HepG2 (cell line): ENCODE data around the gene TOP2B. TPM values are rescaled to one million over a fixed set of nuclear protein-coding genes. Genes with fewer than 3 reads are reported as not detected.

Experiments
- ATAC-seq: fragments of 200-7000 bp; cut with Tn5 transposase; 3 replicates; pipeline ENCODE4 v1.9.1; 2020; ENCODE audit warnings: mild to moderate bottlenecking, moderate library complexity
- BruUV-seq: library from RNA; stranded (reverse); fragments of 400-500 nt; replicated peaks from 2 replicates; lab custom pipeline; 2021; lab: Mats Ljungman, UMichigan
- CTCF ChIA-PET: fragments of 300-600 bp; formaldehyde crosslinking; extraction: SDS; loops from one replicate; lab custom pipeline; 2021; ENCODE audit warnings: low total read pairs, inconsistent platforms, low intra/inter-chr PET ratio; lab: Yijun Ruan, JAX
- POLR2A ChIA-PET: fragments of 350-600 bp; sonication (Branson Sonifier 250); formaldehyde crosslinking; loops from one replicate; lab custom pipeline; 2020; ENCODE audit warnings: antibody characterized with exemption, inconsistent platforms; lab: Yijun Ruan, JAX
- DNase-seq: peaks from one replicate; pipeline ENCODE4 v3.0.0-alpha.2; 2015; ENCODE audit warnings: low spot score
- FAIRE-seq: peaks from 3 replicates; lab custom pipeline; 2011; peaks lifted over from hg19 to GRCh38; lab: Jason Lieb, UNC
- H2AFZ ChIP-seq: one replicate; pipeline ENCODE4 v1.6.1; 2011; ENCODE audit warnings: low read length, inconsistent platforms
- H3K27ac ChIP-seq: fragments of 300-600 bp; 3 replicates; pipeline ENCODE4 v1.8.0; 2011; ENCODE audit warnings: mixed run types, mild to moderate bottlenecking, mixed read lengths, low read length, inconsistent platforms; ENCODE audit not compliant: insufficient read depth; ENCODE audit errors: extremely low read length
- H3K27me3 ChIP-seq, 2 experiments: fragments of 200-600 bp in 1 of 2; 2 replicates in 1 of 2; 3 replicates in 1 of 2; pipeline versions ENCODE4 v1.6.0 to v1.8.0; 2011; ENCODE audit warnings: low read length in 2 of 2, mild to moderate bottlenecking in 2 of 2, moderate library complexity in 2 of 2, inconsistent platforms in 1 of 2; ENCODE audit not compliant: insufficient read depth in 2 of 2, control insufficient read depth in 1 of 2
- H3K36me3 ChIP-seq, 2 experiments: fragments of 200-600 bp in 1 of 2; replicated peaks in 1 of 2; 2 replicates in 1 of 2; 3 replicates in 1 of 2; pipeline versions ENCODE4 v1.5.1 to v1.8.0; 2011; ENCODE audit warnings: low read length in 2 of 2, inconsistent platforms in 1 of 2; ENCODE audit not compliant: insufficient read depth in 2 of 2, control insufficient read depth in 1 of 2
- H3K4me1 ChIP-seq: 2 replicates; pipeline ENCODE4 v1.5.1; 2012; ENCODE audit warnings: low read length, inconsistent platforms; ENCODE audit not compliant: insufficient read depth
- H3K4me2 ChIP-seq: 2 replicates; pipeline ENCODE4 v1.6.0; 2011; ENCODE audit warnings: low read depth, low read length, inconsistent platforms
- H3K4me3 ChIP-seq, 3 experiments: fragments of 200-600 bp in 1 of 3; sonication (generic), shearing (Covaris generic) in 1 of 3; replicated peaks in 1 of 3; 2 replicates each; pipeline ENCODE4 v1.5.1; 2011 to 2016; ENCODE audit warnings: low read length in 3 of 3, inconsistent platforms in 2 of 3, low read depth in 2 of 3, mild to moderate bottlenecking in 2 of 3, control low read depth in 1 of 3, mixed read lengths in 1 of 3; ENCODE audit not compliant: insufficient read depth in 1 of 3
- H3K79me2 ChIP-seq: one replicate; pipeline ENCODE4 v1.6.1; 2011; ENCODE audit warnings: low read length, inconsistent platforms; ENCODE audit not compliant: insufficient read depth
- H3K9ac ChIP-seq: 2 replicates; pipeline ENCODE4 v1.6.0; 2011; ENCODE audit warnings: mild to moderate bottlenecking, low read depth, low read length, inconsistent platforms; ENCODE audit not compliant: insufficient read depth
- H3K9me3 ChIP-seq: 2 replicates; pipeline ENCODE4 v1.5.1; 2012; ENCODE audit warnings: mild to moderate bottlenecking, low read length
- H4K20me1 ChIP-seq: 2 replicates; pipeline ENCODE4 v1.6.0; 2011; ENCODE audit warnings: inconsistent platforms, mild to moderate bottlenecking, low read length, moderate library complexity; ENCODE audit not compliant: insufficient read depth
- BRCA1 ChIP-seq: sonication (generic); formaldehyde crosslinking; IDR thresholded peaks from 2 replicates; pipeline ENCODE4 v1.4.0; 2020; ENCODE audit warnings: missing genetic modification reagents
- GLI4 ChIP-seq: sonication (generic); formaldehyde crosslinking; IDR thresholded peaks from 2 replicates; pipeline ENCODE4 v1.5.1; 2020; ENCODE audit warnings: missing genetic modification reagents, mild to moderate bottlenecking, moderate library complexity, borderline replicate concordance
- MAFK ChIP-seq, 2 experiments: IDR thresholded peaks in 1 of 2; conservative IDR thresholded peaks in 1 of 2; 2 replicates each; pipeline ENCODE4 v1.6.1; 2011; ENCODE audit warnings: improper control_type of control experiment in 2 of 2, low read length in 2 of 2
- NAIF1 ChIP-seq: sonication (generic); formaldehyde crosslinking; IDR thresholded peaks from 2 replicates; pipeline ENCODE4 v1.5.0; 2020; ENCODE audit warnings: mild to moderate bottlenecking, missing genetic modification reagents, borderline replicate concordance
- NR2F1 ChIP-seq, 2 experiments: fragments of 450-650 bp in 1 of 2; formaldehyde crosslinking in 1 of 2; IDR thresholded peaks; 2 replicates each; pipeline versions ENCODE4 v1.5.0 to v1.6.1; 2016 to 2020; ENCODE audit warnings: mild to moderate bottlenecking in 1 of 2, missing compliant biosample characterization in 1 of 2, missing genetic modification reagents in 1 of 2, moderate library complexity in 1 of 2
- SIX1 ChIP-seq: sonication (generic); formaldehyde crosslinking; IDR thresholded peaks from 2 replicates; pipeline ENCODE4 v1.4.0; 2020; ENCODE audit warnings: missing genetic modification reagents, borderline replicate concordance
- SNRNP70 ChIP-seq: fragments of 200-400 bp; formaldehyde crosslinking; IDR thresholded peaks from 2 replicates; pipeline ENCODE4 v1.6.1; 2017; ENCODE audit warnings: mild to moderate bottlenecking, low read depth, low read length, moderate library complexity
- ZFP90 ChIP-seq: sonication (generic); formaldehyde crosslinking; IDR thresholded peaks from 2 replicates; pipeline ENCODE4 v1.8.0; 2022; ENCODE audit warnings: missing genetic modification reagents, mild to moderate bottlenecking, inconsistent platforms, borderline replicate concordance
- ZMYM2 ChIP-seq: sonication (generic); formaldehyde crosslinking; IDR thresholded peaks from 2 replicates; pipeline ENCODE4 v1.8.0; 2022; ENCODE audit warnings: mild to moderate bottlenecking, missing genetic modification reagents
- ZNF10 ChIP-seq: sonication (generic); formaldehyde crosslinking; IDR thresholded peaks from 2 replicates; pipeline ENCODE4 v1.4.0; 2020; ENCODE audit warnings: mild to moderate bottlenecking, low read depth, missing genetic modification reagents, borderline replicate concordance
- ZNF577 ChIP-seq: sonication (generic); formaldehyde crosslinking; IDR thresholded peaks from 2 replicates; pipeline ENCODE4 v1.4.0; 2020; ENCODE audit warnings: mild to moderate bottlenecking, low read depth, missing genetic modification reagents, borderline replicate concordance
- WGBS: methylation state at CpG from one replicate; pipeline ENCODE4 v1.1.6; 2017; ENCODE audit warnings: low lambda C conversion rate; 5-methylcytosine and 5-hydroxymethylcytosine counted together
- in situ Hi-C: cut with HindIII; loops from 2 replicates; pipeline ENCODE4 v1.10.0; 2017; ENCODE audit warnings: low pct_unique_long_range_greater_than_20kb; ENCODE audit not compliant: extremely low pct_ligation_motif_present
- intact Hi-C: fragments of 100-400 bp; cut with micrococcal nuclease; formaldehyde crosslinking; loops from one replicate; pipeline ENCODE4 v1.10.0; 2022; ENCODE audit not compliant: unreplicated experiment
- polyA plus RNA-seq, 8 experiments: library from polyadenylated mRNA; depleted of rRNA in 3 of 8; stranded (reverse) in 7 of 8; unstranded in 1 of 8; fragments of >200 nt; fragmentation: Illumina TruSeq in 4 of 8; extraction: Trizol in 4 of 8; gene quantifications; 2 replicates each; pipeline versions ENCODE4 v1.2.1 to v1.2.3, GENCODE V29; 2011 to 2016; ENCODE audit warnings: low read depth in 4 of 8, missing spikeins in 1 of 8, mixed read lengths in 1 of 8; ENCODE audit not compliant: insufficient read depth in 1 of 8
- total RNA-seq, 5 experiments: library from RNA; depleted of rRNA; stranded (reverse); fragments of >200 nt; fragmentation: Illumina TruSeq; extraction: Trizol; gene quantifications; 2 replicates each; pipeline ENCODE4 v1.2.3, GENCODE V29; 2016; ENCODE audit warnings: low read depth in 1 of 5
- TF ChIP-seq, protein P1 (sequence below): sonication (generic); formaldehyde crosslinking; IDR thresholded peaks from 2 replicates; pipeline ENCODE4 v1.8.1; 2023; ENCODE audit warnings: mild to moderate bottlenecking, missing genetic modification reagents
- TF ChIP-seq, protein P2 (sequence below): sonication (generic); formaldehyde crosslinking; IDR thresholded peaks from 2 replicates; pipeline ENCODE4 v1.8.1; 2022; ENCODE audit warnings: mild to moderate bottlenecking, missing genetic modification reagents
- TF ChIP-seq, protein P3 (sequence below): sonication (generic); formaldehyde crosslinking; IDR thresholded peaks from 2 replicates; pipeline ENCODE4 v1.5.0; 2020; ENCODE audit warnings: missing genetic modification reagents

TOP2B gene
- total and polyA plus RNA-seq, 2 of the 13 experiments (the other 11 are each of a cell fraction or from before 2014, with no cell fraction given), result 27.6 to 88.1 TPM

- Histone ChIP-seq H3K4me3 (no peak overlapping the region), H3K36me3 (no peaks in the 10 kb centered on the region), H3K27me3 (no peaks in the 10 kb centered on the region), H3K4me1 (no peaks in the 10 kb centered on the region), H2AFZ (no peak overlapping the region), H3K4me2 (no peak overlapping the region), H3K9me3 (no peaks in the 10 kb centered on the region), H3K9ac (no peak overlapping the region), H3K79me2 (no peaks in the 10 kb centered on the region), H4K20me1 (no peaks in the 10 kb centered on the region), H3K27ac (no peak overlapping the region)
- TF ChIP-seq ZMYM2 (CRISPR knock-in tag), result no peak
- TF ChIP-seq ZNF577 (CRISPR knock-in tag), result no peak
- TF ChIP-seq ZFP90 (CRISPR knock-in tag), result no peak
- TF ChIP-seq ZNF10 (CRISPR knock-in tag), result no peak
- ChIA-PET POLR2A (no interaction called here), CTCF (no interaction called here)
- BruUV-seq, result no TSS peak
- intact Hi-C loops (no loop called here), in situ Hi-C loops (no loop called here)
- DNase-seq (no peak), ATAC-seq (no peak), FAIRE-seq (no peak)
- 33% methylated on average over 2 of the region's 2 CpGs for WGBS
Measured at GRCh38 chr3:25707268-25707926, 42.7 kb upstream of the TOP2B start.

GRCh38 chr3:25706213-25706612 is 41.5 kb upstream of the TOP2B start:
- H3K36me3 ChIP-seq, result no peaks in the 10 kb centered on the region
- no peak overlapping the region for H3K9ac ChIP-seq
- no peaks in the 10 kb centered on the region for H3K27me3 ChIP-seq
- H3K9me3 ChIP-seq, result no peaks in the 10 kb centered on the region
- DNase-seq, result no peak
- no peak overlapping the region for H2AFZ ChIP-seq
- H3K4me1 ChIP-seq, result no peaks in the 10 kb centered on the region
- H3K4me3 ChIP-seq, result no peak overlapping the region
- WGBS, result 3% methylated on average over 4 of the region's 4 CpGs
- in situ Hi-C loops, result no loop called here
- H3K79me2 ChIP-seq, result no peaks in the 10 kb centered on the region
- FAIRE-seq, result no peak
- CTCF ChIA-PET, result no interaction called here
- ATAC-seq, result no peak
- H3K4me2 ChIP-seq, result no peak overlapping the region
- POLR2A ChIA-PET, result no interaction called here
- H3K27ac ChIP-seq, result no peak overlapping the region
- intact Hi-C loops, result no loop called here
- no peaks in the 10 kb centered on the region for H4K20me1 ChIP-seq
- no TSS peak for BruUV-seq
- no peak for TF ChIP-seq GLI4 (CRISPR knock-in tag)
- no peak for TF ChIP-seq NR2F1 (CRISPR knock-in tag; IDR thresholded peaks at IDR 0.05)
- no peak for TF ChIP-seq BRCA1
- no peak for TF ChIP-seq SNRNP70
- TF ChIP-seq MAFK (conservative IDR thresholded peaks at IDR 0.05 in 1 of 2, IDR thresholded peaks at IDR 0.05 in 1 of 2; ENCODE audit: low read length in 2 of 2), result no peak
- TF ChIP-seq NAIF1 (CRISPR knock-in tag), result no peak
- no peak for TF ChIP-seq SIX1
- TF ChIP-seq, protein P1, sequence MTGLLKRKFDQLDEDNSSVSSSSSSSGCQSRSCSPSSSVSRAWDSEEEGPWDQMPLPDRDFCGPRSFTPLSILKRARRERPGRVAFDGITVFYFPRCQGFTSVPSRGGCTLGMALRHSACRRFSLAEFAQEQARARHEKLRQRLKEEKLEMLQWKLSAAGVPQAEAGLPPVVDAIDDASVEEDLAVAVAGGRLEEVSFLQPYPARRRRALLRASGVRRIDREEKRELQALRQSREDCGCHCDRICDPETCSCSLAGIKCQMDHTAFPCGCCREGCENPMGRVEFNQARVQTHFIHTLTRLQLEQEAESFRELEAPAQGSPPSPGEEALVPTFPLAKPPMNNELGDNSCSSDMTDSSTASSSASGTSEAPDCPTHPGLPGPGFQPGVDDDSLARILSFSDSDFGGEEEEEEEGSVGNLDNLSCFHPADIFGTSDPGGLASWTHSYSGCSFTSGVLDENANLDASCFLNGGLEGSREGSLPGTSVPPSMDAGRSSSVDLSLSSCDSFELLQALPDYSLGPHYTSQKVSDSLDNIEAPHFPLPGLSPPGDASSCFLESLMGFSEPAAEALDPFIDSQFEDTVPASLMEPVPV, result no peak
- TF ChIP-seq, protein P2, sequence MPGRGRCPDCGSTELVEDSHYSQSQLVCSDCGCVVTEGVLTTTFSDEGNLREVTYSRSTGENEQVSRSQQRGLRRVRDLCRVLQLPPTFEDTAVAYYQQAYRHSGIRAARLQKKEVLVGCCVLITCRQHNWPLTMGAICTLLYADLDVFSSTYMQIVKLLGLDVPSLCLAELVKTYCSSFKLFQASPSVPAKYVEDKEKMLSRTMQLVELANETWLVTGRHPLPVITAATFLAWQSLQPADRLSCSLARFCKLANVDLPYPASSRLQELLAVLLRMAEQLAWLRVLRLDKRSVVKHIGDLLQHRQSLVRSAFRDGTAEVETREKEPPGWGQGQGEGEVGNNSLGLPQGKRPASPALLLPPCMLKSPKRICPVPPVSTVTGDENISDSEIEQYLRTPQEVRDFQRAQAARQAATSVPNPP (CRISPR knock-in tag), result no peak
- TF ChIP-seq, protein P3, sequence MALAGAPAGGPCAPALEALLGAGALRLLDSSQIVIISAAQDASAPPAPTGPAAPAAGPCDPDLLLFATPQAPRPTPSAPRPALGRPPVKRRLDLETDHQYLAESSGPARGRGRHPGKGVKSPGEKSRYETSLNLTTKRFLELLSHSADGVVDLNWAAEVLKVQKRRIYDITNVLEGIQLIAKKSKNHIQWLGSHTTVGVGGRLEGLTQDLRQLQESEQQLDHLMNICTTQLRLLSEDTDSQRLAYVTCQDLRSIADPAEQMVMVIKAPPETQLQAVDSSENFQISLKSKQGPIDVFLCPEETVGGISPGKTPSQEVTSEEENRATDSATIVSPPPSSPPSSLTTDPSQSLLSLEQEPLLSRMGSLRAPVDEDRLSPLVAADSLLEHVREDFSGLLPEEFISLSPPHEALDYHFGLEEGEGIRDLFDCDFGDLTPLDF (CRISPR knock-in tag), result no peak
